Calu3 (cell line): ENCODE measurements around the gene PTPRN2. TPM values are rescaled to one million over a fixed set of nuclear protein-coding genes. Genes with fewer than 3 reads are reported as not detected.

Experiments
- BruUV-seq: library from RNA; stranded (reverse); fragments of 400-500 nt; replicated peaks from 2 replicates; lab custom pipeline; 2021; lab: Mats Ljungman, UMichigan
- CTCF ChIA-PET: fragments of 300-600 bp; sonication (Branson Sonifier 250); formaldehyde crosslinking; loops from one replicate; lab custom pipeline; 2022; ENCODE audit warnings: antibody characterized with exemption; lab: Charles Lee
- DNase-seq: peaks from one replicate; pipeline ENCODE4 v3.0.0; 2022
- H3K27ac Mint-ChIP-seq: one replicate; pipeline ENCODE4 v1.8.0; 2022; ENCODE audit warnings: mixed read lengths; ENCODE audit not compliant: unreplicated experiment
- H3K27me3 Mint-ChIP-seq: one replicate; pipeline ENCODE4 v1.8.0; 2022; ENCODE audit warnings: mixed read lengths; ENCODE audit not compliant: unreplicated experiment
- H3K36me3 Mint-ChIP-seq: one replicate; pipeline ENCODE4 v1.8.0; 2022; ENCODE audit warnings: mild to moderate bottlenecking, moderate library complexity, mixed read lengths; ENCODE audit not compliant: insufficient read depth, unreplicated experiment
- H3K4me1 Mint-ChIP-seq: one replicate; pipeline ENCODE4 v1.8.0; 2022; ENCODE audit warnings: mild to moderate bottlenecking, low read depth, mixed read lengths; ENCODE audit not compliant: unreplicated experiment
- H3K4me3 Mint-ChIP-seq: one replicate; pipeline ENCODE4 v1.8.0; 2022; ENCODE audit warnings: mild to moderate bottlenecking, low read depth, moderate library complexity, mixed read lengths; ENCODE audit not compliant: unreplicated experiment
- H3K9me3 Mint-ChIP-seq: one replicate; pipeline ENCODE4 v1.8.0; 2022; ENCODE audit warnings: low read depth, mixed read lengths; ENCODE audit not compliant: unreplicated experiment
- CTCF ChIP-seq: fragments of 200-600 bp; IDR thresholded peaks from one replicate; pipeline ENCODE4 v1.8.0; 2022; ENCODE audit warnings: antibody characterized with exemption; ENCODE audit not compliant: unreplicated experiment
- intact Hi-C: fragments of 100-400 bp; cut with micrococcal nuclease; formaldehyde crosslinking; loops from one replicate; pipeline ENCODE4 v1.10.0; 2022; ENCODE audit not compliant: unreplicated experiment
- total RNA-seq: library from RNA; stranded (reverse); gene quantifications from 2 replicates; pipeline ENCODE4 v1.2.3, GENCODE V29; 2022

PTPRN2 gene
- total RNA-seq, 1 experiment from 2014 or later: 2.0 TPM

DNA sequence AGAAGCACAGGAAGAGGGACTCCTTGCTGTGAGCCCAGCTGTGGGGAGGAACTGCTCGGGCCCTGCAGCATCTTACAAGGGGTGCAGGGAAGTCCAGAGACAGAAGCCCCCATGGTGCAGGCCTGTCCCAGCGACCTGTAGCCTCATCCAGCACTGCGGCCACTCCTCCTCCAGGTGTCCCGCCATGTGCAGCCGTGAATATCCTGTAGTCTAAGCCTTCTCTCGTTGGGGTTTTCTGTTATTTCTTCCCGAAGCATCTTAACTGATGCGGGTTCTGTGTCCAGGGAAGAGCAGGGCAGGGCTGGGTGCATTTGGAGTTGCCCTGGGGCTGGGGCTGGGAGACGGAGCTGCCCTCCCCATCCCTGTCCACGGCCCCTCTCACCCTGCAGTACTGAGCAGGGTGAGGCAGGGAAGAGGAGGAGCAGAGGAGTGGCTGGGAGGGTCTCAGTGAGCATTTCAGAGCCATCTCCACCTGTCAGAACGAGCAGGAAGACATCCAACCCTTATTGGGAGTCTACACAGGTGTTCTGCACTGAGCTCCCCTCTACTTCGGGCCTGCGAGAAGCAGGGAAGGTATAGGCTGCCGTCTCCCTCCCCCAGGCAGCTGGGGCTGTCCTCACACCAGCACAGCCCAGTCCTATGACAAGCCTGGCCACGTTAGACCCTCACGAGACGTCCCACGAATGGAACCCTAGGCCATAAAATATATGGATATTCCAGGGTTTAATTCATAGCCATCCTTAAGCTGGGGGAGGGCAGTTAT, 756.3 kb downstream of the PTPRN2 start:
- Mint-ChIP-seq H3K27ac (no peak overlapping the region), H3K4me3 (no peak overlapping the region), H3K36me3 (no peaks in the 10 kb centered on the region), H3K4me1 (no peaks in the 10 kb centered on the region), H3K9me3 (peaks cover 10% of the 10 kb centered on the region), H3K27me3 (no peaks in the 10 kb centered on the region)
- CTCF ChIA-PET: no interaction called here
- intact Hi-C loops: no loop called here
- DNase-seq: no peak
- TF ChIP-seq CTCF: no peak
- BruUV-seq: no TSS peak

DNA sequence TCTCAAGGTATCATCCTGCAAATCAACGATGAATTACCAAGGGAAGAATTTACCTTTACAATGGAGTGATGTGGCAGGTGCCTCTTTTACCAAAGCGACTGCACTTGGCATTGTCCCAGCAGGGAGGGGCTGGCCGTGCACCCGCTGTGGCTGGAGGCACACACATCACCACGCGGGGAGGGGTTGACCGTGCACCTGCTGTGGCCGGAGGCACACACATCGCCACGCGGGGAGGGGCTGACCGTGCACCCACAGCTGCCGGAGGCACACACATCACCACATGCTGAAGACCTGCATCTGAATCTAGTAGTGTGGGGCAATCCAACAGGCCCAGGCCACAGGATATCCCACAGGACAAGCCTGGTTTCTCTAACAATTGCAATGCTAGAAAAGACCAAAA, 757.3 kb downstream of the PTPRN2 start:
- Mint-ChIP-seq H3K27me3 (no peaks in the 10 kb centered on the region), H3K27ac (no peak overlapping the region), H3K36me3 (no peaks in the 10 kb centered on the region), H3K4me1 (no peaks in the 10 kb centered on the region), H3K4me3 (no peak overlapping the region), H3K9me3 (peaks cover 10% of the 10 kb centered on the region)
- BruUV-seq: no TSS peak
- CTCF ChIA-PET: no interaction called here
- no peak for DNase-seq
- intact Hi-C loops: no loop called here
- TF ChIP-seq CTCF: no peak

DNA sequence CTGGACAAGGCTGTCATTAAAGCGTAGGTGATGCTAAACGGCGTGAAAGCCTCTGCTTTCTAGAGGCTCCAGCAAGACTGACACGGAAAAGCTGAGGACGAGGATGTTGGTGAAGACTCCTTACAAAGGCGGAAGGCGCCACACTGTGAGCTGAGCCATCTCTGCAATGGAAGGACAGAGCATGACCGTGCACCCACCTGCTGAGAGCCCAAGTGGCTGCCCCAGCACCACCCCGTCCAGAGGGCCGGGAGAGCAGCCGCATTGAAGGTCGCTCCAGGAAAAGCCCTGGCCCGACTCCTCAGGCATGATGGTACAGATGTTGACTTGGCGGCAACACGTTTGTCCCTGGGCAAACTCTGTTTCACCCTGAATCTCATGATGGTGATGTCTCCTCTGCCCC, 758.1 kb downstream of the PTPRN2 start:
- BruUV-seq: no TSS peak
- intact Hi-C loops: no loop called here
- no peaks in the 10 kb centered on the region for H3K27me3 Mint-ChIP-seq

GRCh38 chr7:157828881-157829280, 758.7 kb downstream of the PTPRN2 start:
- CTCF ChIA-PET: no interaction called here
- TF ChIP-seq CTCF: no peak
- H3K9me3 Mint-ChIP-seq: peaks cover 5% of the 10 kb centered on the region
- H3K36me3 Mint-ChIP-seq: no peaks in the 10 kb centered on the region
- intact Hi-C loops: no loop called here
- no peak overlapping the region for H3K27ac Mint-ChIP-seq
- DNase-seq: no peak
- H3K27me3 Mint-ChIP-seq: no peaks in the 10 kb centered on the region
- no TSS peak for BruUV-seq
- H3K4me3 Mint-ChIP-seq: no peak overlapping the region
- no peaks in the 10 kb centered on the region for H3K4me1 Mint-ChIP-seq

More for the DNA sequence above, 758.1 kb downstream of the PTPRN2 start:
- no peaks in the 10 kb centered on the region for H3K4me1 Mint-ChIP-seq
- CTCF ChIA-PET: no interaction called here
- H3K4me3 Mint-ChIP-seq: no peak overlapping the region
- TF ChIP-seq CTCF: no peak
- H3K36me3 Mint-ChIP-seq: no peaks in the 10 kb centered on the region
- H3K27ac Mint-ChIP-seq: no peak overlapping the region
- H3K9me3 Mint-ChIP-seq: peaks cover 5% of the 10 kb centered on the region
- no peak for DNase-seq
